H1 (cell line): ENCODE data around the gene PLEKHM1.
"Not testable (repeated sequence)": the region's sequence is repeated elsewhere in the genome, so short reads cannot be mapped to it uniquely, and the experiment has no call there.

Experiments
- CEBPB ChIP-seq: IDR thresholded peaks from 2 replicates; pipeline ENCODE4 v1.6.1; 2012; ENCODE audit warnings: low read depth, low read length
- CTCF ChIP-seq, 3 experiments: IDR thresholded peaks; 1 replicate in 2 of 3; 2 replicates in 1 of 3; pipeline versions ENCODE4 v1.5.1 to v1.6.1; 2011; ENCODE audit warnings: low read length in 3 of 3, mild to moderate bottlenecking in 3 of 3, inconsistent platforms in 2 of 3, low read depth in 1 of 3, moderate library complexity in 1 of 3; ENCODE audit not compliant: insufficient read depth in 1 of 3; ENCODE audit errors: control extremely low read depth in 1 of 3
- GABPA ChIP-seq: IDR thresholded peaks from 2 replicates; pipeline ENCODE4 v1.6.1; 2011; ENCODE audit warnings: mild to moderate bottlenecking, low read length, moderate library complexity, borderline replicate concordance; ENCODE audit not compliant: insufficient read depth
- PHF8 ChIP-seq: fragments of 200-600 bp; sonication (generic); conservative IDR thresholded peaks from 2 replicates; pipeline ENCODE4 v1.7.1; 2012; ENCODE audit warnings: low read depth, mild to moderate bottlenecking, inconsistent platforms, low read length, moderate library complexity
- USF2 ChIP-seq: IDR thresholded peaks from 2 replicates; pipeline ENCODE4 v1.6.1; 2011; ENCODE audit warnings: low read length, improper control_type of control experiment

GRCh38 chr17:45496507-45496906 lies 6.0 kb upstream of the PLEKHM1 start:
- TF ChIP-seq GABPA; PHF8; CTCF (IDR thresholded peaks at IDR 0.05; ENCODE audit: control extremely low read depth in 1 of 3, insufficient read depth in 1 of 3, low read depth in 1 of 3, low read length in 3 of 3); USF2; CEBPB: not testable (repeated sequence)
